Gastrocnemius medialis (tissue), 4 donors: ENCODE measurements around the gene IDI1. TPM values are rescaled to one million over a fixed set of nuclear protein-coding genes. Genes with fewer than 3 reads are reported as not detected.

ENCODE experiments used
- ATAC-seq, 2 donors: fragments of 150-250 bp; one replicate each; pipeline ENCODE4 v1.9.1; 2016
- DNase-seq, 2 donors: peaks; one replicate each; pipeline ENCODE4 v3.0.0-alpha.2; 2019
- H3K27ac ChIP-seq, 4 donors: fragments of 200-600 bp; sonication (generic); 1 replicate in 1 of 4; 2 replicates in 3 of 4; pipeline ENCODE4 v1.5.1; 2016 to 2018; ENCODE audit warnings: mild to moderate bottlenecking in 2 of 4, moderate library complexity in 1 of 4
- H3K27me3 ChIP-seq, 3 donors: fragments of 200-600 bp; sonication (generic) in 2 of 3; 1 replicate in 1 of 3; 2 replicates in 2 of 3; pipeline versions ENCODE4 v1.5.1 to v1.6.0; 2016 to 2019; ENCODE audit warnings: mild to moderate bottlenecking in 1 of 3, moderate library complexity in 1 of 3
- H3K36me3 ChIP-seq, 2 donors: fragments of 200-600 bp; sonication (generic) in 1 of 2; one replicate each; pipeline ENCODE4 v1.5.1; 2017 to 2018
- H3K4me1 ChIP-seq, 2 donors: fragments of 200-600 bp; sonication (generic) in 1 of 2; one replicate each; pipeline ENCODE4 v1.5.1; 2016 to 2017; ENCODE audit warnings: mild to moderate bottlenecking in 2 of 2
- H3K4me3 ChIP-seq, 4 donors: fragments of 200-600 bp; sonication (generic) in 3 of 4; 1 replicate in 1 of 4; 2 replicates in 3 of 4; pipeline ENCODE4 v1.5.1; 2016 to 2019; ENCODE audit warnings: mild to moderate bottlenecking in 2 of 4
- H3K9me3 ChIP-seq, 3 donors: fragments of 200-600 bp; sonication (generic) in 2 of 3; 1 replicate in 1 of 3; 2 replicates in 2 of 3; pipeline ENCODE4 v1.5.1; 2016 to 2019
- POLR2A ChIP-seq, 2 donors: fragments of 450-650 bp; IDR thresholded peaks; one replicate each; pipeline ENCODE4 v1.6.1; 2017; ENCODE audit warnings: antibody characterized with exemption in 2 of 2, mild to moderate bottlenecking in 2 of 2, moderate library complexity in 2 of 2
- in situ Hi-C, 4 donors: fragments of 200-750 bp; cut with MboI; loops; one replicate each; pipeline versions ENCODE4 v1.15.0 to v1.8.0; 2017; ENCODE audit warnings: low sequenced_read_pairs in 4 of 4
- intact Hi-C: fragments of 100-400 bp; cut with DNase I; formaldehyde crosslinking; loops from one replicate; pipeline ENCODE4 v1.15.1; 2023; ENCODE audit warnings: low total_unique reads
- total RNA-seq, 4 donors: library from RNA; depleted of rRNA; stranded (reverse); fragments of >200 nt; gene quantifications; one replicate each; pipeline versions ENCODE4 v1.1.0 to v1.2.3, GENCODE V29; 2016
- TF ChIP-seq, protein P1 (sequence below), 5 experiments: fragments of 450-650 bp in 3 of 5; fragments of 200-600 bp in 2 of 5; sonication (generic) in 2 of 5; IDR thresholded peaks in 4 of 5; conservative IDR thresholded peaks in 1 of 5; 1 replicate in 4 of 5; 2 replicates in 1 of 5; pipeline ENCODE4 v1.5.1; 2016 to 2019; ENCODE audit warnings: antibody characterized with exemption in 5 of 5, mild to moderate bottlenecking in 3 of 5, moderate library complexity in 3 of 5

The IDI1 gene
- total RNA-seq, 4 donors from 2014 or later = 48.3 to 66.8 (median 66.5) TPM

- no peaks in the 10 kb centered on the region for H3K27me3 ChIP-seq
- H3K4me1 ChIP-seq = peaks cover 48 to 49% of the 10 kb centered on the region in 2 donors
- ATAC-seq (no peak), DNase-seq (no peak)
- TF ChIP-seq, protein P1, sequence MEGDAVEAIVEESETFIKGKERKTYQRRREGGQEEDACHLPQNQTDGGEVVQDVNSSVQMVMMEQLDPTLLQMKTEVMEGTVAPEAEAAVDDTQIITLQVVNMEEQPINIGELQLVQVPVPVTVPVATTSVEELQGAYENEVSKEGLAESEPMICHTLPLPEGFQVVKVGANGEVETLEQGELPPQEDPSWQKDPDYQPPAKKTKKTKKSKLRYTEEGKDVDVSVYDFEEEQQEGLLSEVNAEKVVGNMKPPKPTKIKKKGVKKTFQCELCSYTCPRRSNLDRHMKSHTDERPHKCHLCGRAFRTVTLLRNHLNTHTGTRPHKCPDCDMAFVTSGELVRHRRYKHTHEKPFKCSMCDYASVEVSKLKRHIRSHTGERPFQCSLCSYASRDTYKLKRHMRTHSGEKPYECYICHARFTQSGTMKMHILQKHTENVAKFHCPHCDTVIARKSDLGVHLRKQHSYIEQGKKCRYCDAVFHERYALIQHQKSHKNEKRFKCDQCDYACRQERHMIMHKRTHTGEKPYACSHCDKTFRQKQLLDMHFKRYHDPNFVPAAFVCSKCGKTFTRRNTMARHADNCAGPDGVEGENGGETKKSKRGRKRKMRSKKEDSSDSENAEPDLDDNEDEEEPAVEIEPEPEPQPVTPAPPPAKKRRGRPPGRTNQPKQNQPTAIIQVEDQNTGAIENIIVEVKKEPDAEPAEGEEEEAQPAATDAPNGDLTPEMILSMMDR (IDR thresholded peaks at IDR 0.05 in 4 of 5, conservative IDR thresholded peaks at IDR 0.05 in 1 of 5) = no peak
- no peak for TF ChIP-seq POLR2A (IDR thresholded peaks at IDR 0.05)
- in situ Hi-C loops = no loop called here
- intact Hi-C loops = loop anchor here (5.0 to 10.0 kb wide), 4 partner anchors 173 to 533 kb away; partner anchors contain the start of gene DIP2C
- H3K27ac ChIP-seq = peak overlapping the region; percentile 82 to 93 (median 90)
- no peak overlapping the region for H3K4me3 ChIP-seq
- no peaks in the 10 kb centered on the region for H3K9me3 ChIP-seq
- H3K36me3 ChIP-seq = peaks cover 0 to 34% of the 10 kb centered on the region in 2 donors
These were observed 4.0 kb downstream of the IDI1 start for GRCh38 chr10:1044964-1045363.

GRCh38 chr10:1044146-1044545 is 4.8 kb downstream of the IDI1 start:
- H3K27me3 ChIP-seq = no peaks in the 10 kb centered on the region
- TF ChIP-seq, protein P1 (IDR thresholded peaks at IDR 0.05 in 4 of 5, conservative IDR thresholded peaks at IDR 0.05 in 1 of 5) = no peak
- no peak for TF ChIP-seq POLR2A (IDR thresholded peaks at IDR 0.05)
- in situ Hi-C loops = no loop called here
- ATAC-seq = peak; percentile 38 to 47
- no peaks in the 10 kb centered on the region for H3K9me3 ChIP-seq
- intact Hi-C loops = loop anchor here (10.0 kb wide), 2 partner anchors 359 to 419 kb away; partner anchors contain the start of gene DIP2C
- H3K27ac ChIP-seq = peak overlapping the region; percentile 82 to 93 (median 90)
- peaks cover 0 to 34% of the 10 kb centered on the region in 2 donors for H3K36me3 ChIP-seq
- DNase-seq = peak in 1 of 2 donors; percentile 55
- peak overlapping the region in 2 of 4 donors; percentile 15 to 23 for H3K4me3 ChIP-seq
- peaks cover 47 to 52% of the 10 kb centered on the region in 2 donors for H3K4me1 ChIP-seq

DNA sequence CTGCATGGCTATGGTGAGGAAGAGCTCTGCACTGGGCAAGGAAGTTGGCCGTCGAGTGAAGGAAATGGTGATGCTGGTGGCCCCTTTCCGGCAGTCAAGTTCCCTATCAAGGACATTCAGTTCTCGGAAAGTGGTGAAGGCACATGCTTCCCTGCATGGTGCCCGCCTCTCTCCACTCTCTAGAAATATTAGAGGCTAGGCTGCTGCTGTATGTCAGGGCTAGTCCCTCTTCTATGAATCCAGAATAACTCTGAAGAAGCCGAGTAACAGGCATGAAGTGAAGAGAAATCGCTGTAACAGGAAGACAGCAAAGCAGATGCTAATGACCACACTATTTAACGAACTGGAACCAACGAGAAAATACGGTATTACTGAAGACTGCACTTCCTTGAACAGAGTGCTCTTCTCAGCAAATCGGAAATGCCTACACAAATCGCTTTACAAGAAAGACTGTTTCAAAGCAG is 5.4 kb downstream of the IDI1 start:
- H3K27ac ChIP-seq = peak overlapping the region; percentile 82 to 93 (median 90)
- in situ Hi-C loops = no loop called here
- no peaks in the 10 kb centered on the region for H3K27me3 ChIP-seq
- intact Hi-C loops = loop anchor here (10.0 kb wide), 2 partner anchors 359 to 419 kb away; partner anchors contain the start of gene DIP2C
- peaks cover 47 to 52% of the 10 kb centered on the region in 2 donors for H3K4me1 ChIP-seq
- no peaks in the 10 kb centered on the region for H3K9me3 ChIP-seq
- H3K4me3 ChIP-seq = peak overlapping the region in 2 of 4 donors; percentile 15 to 23
- DNase-seq = peak in 1 of 2 donors; percentile 47
- peak; percentile 18 to 31 for ATAC-seq
- H3K36me3 ChIP-seq = peaks cover 0 to 34% of the 10 kb centered on the region in 2 donors
- peak; percentile 15 to 61 for TF ChIP-seq POLR2A (IDR thresholded peaks at IDR 0.05)
- TF ChIP-seq, protein P1 (IDR thresholded peaks at IDR 0.05 in 4 of 5, conservative IDR thresholded peaks at IDR 0.05 in 1 of 5) = no peak

DNA sequence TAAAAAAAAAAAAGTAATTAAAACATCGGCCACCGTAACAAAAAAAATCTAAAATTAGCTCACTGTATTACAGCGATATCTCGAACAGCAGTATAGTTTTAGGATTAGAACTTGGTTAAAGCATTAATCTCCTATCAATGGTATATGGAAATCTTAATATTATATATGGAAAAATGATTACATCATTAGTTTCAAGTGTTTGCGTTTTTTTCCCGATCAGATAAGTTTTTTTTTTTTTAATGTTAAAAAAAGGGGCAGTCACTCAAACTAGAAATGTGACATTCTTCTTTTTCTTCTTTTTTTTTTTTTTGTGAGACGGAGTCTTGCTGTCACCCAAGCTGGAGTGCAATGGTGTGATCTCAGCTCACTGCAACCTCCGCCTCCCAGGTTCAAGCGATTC is 7.4 kb downstream of the IDI1 start:
- DNase-seq (no peak), ATAC-seq (no peak)
- intact Hi-C loops (loop anchor here (10.0 kb wide), 2 partner anchors 357 to 417 kb away; partner anchors contain the start of gene DIP2C), in situ Hi-C loops (no loop called here)
- Histone ChIP-seq H3K9me3 (no peaks in the 10 kb centered on the region), H3K4me3 (no peak overlapping the region), H3K27me3 (no peaks in the 10 kb centered on the region), H3K36me3 (peaks cover 0 to 38% of the 10 kb centered on the region in 2 donors), H3K27ac (peak overlapping the region; percentile 82 to 93 (median 90)), H3K4me1 (peaks cover 42 to 52% of the 10 kb centered on the region in 2 donors)
- TF ChIP-seq, protein P1 (IDR thresholded peaks at IDR 0.05 in 4 of 5, conservative IDR thresholded peaks at IDR 0.05 in 1 of 5) = no peak
- TF ChIP-seq POLR2A (IDR thresholded peaks at IDR 0.05) = no peak
